Stimulated activated CD4-positive, alpha-beta T cell treated with anti-CD3 and anti-CD28 coated beads, TNF-alpha, amount 100 ng/mL, for 4 hours (primary cell): Measurements from ENCODE around the gene SMC5.
A peak's percentile ranks its signal among the peaks of the same experiment; 100 is the strongest.
"Not testable (repeated sequence)": the region's sequence is repeated elsewhere in the genome, so short reads cannot be mapped to it uniquely, and the experiment has no call there.

Source experiments
- DNase-seq, 3 experiments: peaks; one replicate each; pipeline ENCODE4 v3.0.0-alpha.2; 2020; ENCODE audit warnings: low read depth in 3 of 3

Gene SMC5

GRCh38 chr9:70258692-70259511 lies at the start of gene SMC5:
Gene SMC5 (plus strand): TSS chr9:70258978. CDS start chr9:70259079, 101 bp downstream.
- peak; percentile 74 to 82 (median 75) for DNase-seq

- DNase-seq, result no peak
These were observed 41.7 kb upstream of the SMC5 start for GRCh38 chr9:70217029-70217428.

- DNase-seq, result no peak
These were observed 40.0 kb upstream of the SMC5 start for GRCh38 chr9:70218767-70219166.

GRCh38 chr9:70220216-70220615 lies 38.6 kb upstream of the SMC5 start:
- DNase-seq, result no peak

GRCh38 chr9:70222354-70222753 lies 36.4 kb upstream of the SMC5 start:
- DNase-seq, result no peak

GRCh38 chr9:70228118-70228517 lies 30.7 kb upstream of the SMC5 start:
- DNase-seq, result no peak

- DNase-seq, result no peak
These were observed 30.2 kb upstream of the SMC5 start for GRCh38 chr9:70228611-70229010.

GRCh38 chr9:70229026-70229425 lies 29.8 kb upstream of the SMC5 start:
- no peak for DNase-seq

- DNase-seq, result no peak
These were observed 29.2 kb upstream of the SMC5 start for GRCh38 chr9:70229579-70229978.

- no peak for DNase-seq
These were observed 26.3 kb upstream of the SMC5 start for GRCh38 chr9:70232476-70232875.

- DNase-seq, result not testable (repeated sequence)
These were observed 24.6 kb upstream of the SMC5 start for GRCh38 chr9:70234208-70234607.

GRCh38 chr9:70245952-70246351 lies 12.8 kb upstream of the SMC5 start:
- DNase-seq, result not testable (repeated sequence)

GRCh38 chr9:70250221-70250620 lies 8.6 kb upstream of the SMC5 start:
- DNase-seq, result no peak

GRCh38 chr9:70255486-70255885 lies 3.3 kb upstream of the SMC5 start:
- no peak for DNase-seq

GRCh38 chr9:70256123-70256551 lies 2.6 kb upstream of the SMC5 start:
- DNase-seq, result no peak

- DNase-seq, result no peak
These were observed 1.3 kb upstream of the SMC5 start for GRCh38 chr9:70257502-70257901.

- DNase-seq, result peak in 1 of 3 experiments; percentile 38
These were observed 637 bp upstream of the SMC5 start for GRCh38 chr9:70257991-70258691.

- DNase-seq, result no peak
These were observed 679 bp downstream of the SMC5 start for GRCh38 chr9:70259512-70259802.

- DNase-seq, result no peak
These were observed 1.2 kb downstream of the SMC5 start for GRCh38 chr9:70260007-70260443.

GRCh38 chr9:70260606-70261005 lies 1.8 kb downstream of the SMC5 start:
- no peak for DNase-seq

- DNase-seq, result no peak
These were observed 2.5 kb downstream of the SMC5 start for GRCh38 chr9:70261131-70261870.

- DNase-seq, result no peak
These were observed 3.6 kb downstream of the SMC5 start for GRCh38 chr9:70262366-70262765.

- DNase-seq, result no peak
These were observed 4.2 kb downstream of the SMC5 start for GRCh38 chr9:70262948-70263347.
